BJ (cell line): ENCODE results near the gene GRB10. TPM values are rescaled to one million over a fixed set of nuclear protein-coding genes. Genes with fewer than 3 reads are reported as not detected.

ENCODE experiments used
- CTCF ChIA-PET: fragments of 350-600 bp; formaldehyde crosslinking; extraction: SDS; loops from one replicate; lab custom pipeline; 2021; ENCODE audit warnings: antibody characterized with exemption, inconsistent platforms; lab: Yijun Ruan, JAX
- POLR2A ChIA-PET: fragments of 300-600 bp; sonication (Branson Sonifier 250); formaldehyde crosslinking; extraction: SDS; loops from one replicate; lab custom pipeline; 2021; ENCODE audit warnings: antibody characterized with exemption; lab: Charles Lee
- DNase-seq: peaks from one replicate; pipeline ENCODE4 v3.0.0-alpha.2; 2011; ENCODE audit warnings: low read depth
- H3K27me3 ChIP-seq: 2 replicates; pipeline ENCODE4 v1.6.0; 2011; ENCODE audit warnings: low read length; ENCODE audit not compliant: control insufficient read depth, insufficient read depth
- H3K36me3 ChIP-seq: 2 replicates; pipeline ENCODE4 v1.5.1; 2011; ENCODE audit warnings: low read length; ENCODE audit not compliant: control insufficient read depth, insufficient read depth
- H3K4me3 ChIP-seq: 2 replicates; pipeline ENCODE4 v1.5.1; 2011; ENCODE audit warnings: low read depth, mild to moderate bottlenecking, control low read depth, low read length
- polyA plus RNA-seq: library from polyadenylated mRNA; depleted of rRNA; stranded (reverse); fragments of >200 nt; gene quantifications from 2 replicates; pipeline ENCODE4 v1.2.3, GENCODE V29; 2011
- TF ChIP-seq, protein P1 (sequence below): IDR thresholded peaks from 2 replicates; pipeline ENCODE4 v1.5.1; 2011; ENCODE audit warnings: low read depth, mild to moderate bottlenecking, control low read depth, inconsistent platforms, low read length, moderate library complexity; ENCODE audit not compliant: insufficient read depth

GRB10 gene
- polyA plus RNA-seq, 1 experiment: 8.5 TPM

DNA sequence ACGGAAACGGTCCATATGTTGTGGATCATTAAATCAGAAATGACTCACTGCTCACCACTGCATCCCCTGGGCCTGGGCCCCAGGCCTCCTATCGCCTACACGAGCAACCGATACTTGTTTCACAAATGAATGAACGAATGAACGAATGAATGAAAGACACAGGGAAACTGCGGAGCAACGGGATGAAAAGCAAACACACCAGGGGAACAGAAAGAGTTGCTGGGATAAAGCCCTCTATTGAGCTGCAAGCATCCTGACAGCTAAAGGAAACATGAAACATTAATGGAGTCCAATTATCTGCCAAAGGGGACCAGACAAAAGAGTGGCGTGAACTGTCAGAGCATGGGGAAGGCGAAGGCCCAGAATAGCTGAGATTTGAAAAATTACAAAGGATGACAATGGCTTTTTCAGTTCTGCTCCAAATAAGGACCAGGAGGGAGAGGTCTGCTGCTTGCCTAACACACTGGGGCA, 92.1 kb downstream of the GRB10 start:
- ChIA-PET POLR2A (no interaction called here), CTCF (no interaction called here)

DNA sequence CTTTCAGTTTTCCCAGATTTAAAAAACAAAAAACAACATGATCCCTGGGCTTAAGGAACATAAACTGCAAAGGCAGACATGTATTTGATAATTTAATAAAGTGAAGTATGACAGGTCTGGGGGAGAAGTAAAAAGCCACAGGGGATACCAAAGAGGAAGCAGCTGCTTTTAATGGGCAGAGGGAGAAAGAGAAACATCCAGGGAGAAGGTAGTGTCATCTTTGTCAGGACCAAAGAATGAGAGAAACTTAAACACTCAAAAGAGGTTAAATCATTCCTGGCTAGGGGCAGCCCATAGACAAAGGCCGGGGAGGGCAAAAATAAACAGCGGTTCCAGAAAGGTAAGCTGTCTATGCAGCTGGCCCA, 94.5 kb downstream of the GRB10 start:
- ChIA-PET CTCF (interaction anchor here (0.6 to 1.7 kb wide), 4 partner anchors 9 to 453 kb away, joined by 3 to 6 read pairs (median 4); no protein-coding TSS in a partner anchor), POLR2A (no interaction called here)
- Histone ChIP-seq H3K27me3 (no peaks in the 10 kb centered on the region), H3K4me3 (no peak overlapping the region), H3K36me3 (0 out of 2 replicates have a peak, but pooled peaks cover 2% of the 10 kb centered on the region)
- no peak for DNase-seq
- TF ChIP-seq, protein P1, sequence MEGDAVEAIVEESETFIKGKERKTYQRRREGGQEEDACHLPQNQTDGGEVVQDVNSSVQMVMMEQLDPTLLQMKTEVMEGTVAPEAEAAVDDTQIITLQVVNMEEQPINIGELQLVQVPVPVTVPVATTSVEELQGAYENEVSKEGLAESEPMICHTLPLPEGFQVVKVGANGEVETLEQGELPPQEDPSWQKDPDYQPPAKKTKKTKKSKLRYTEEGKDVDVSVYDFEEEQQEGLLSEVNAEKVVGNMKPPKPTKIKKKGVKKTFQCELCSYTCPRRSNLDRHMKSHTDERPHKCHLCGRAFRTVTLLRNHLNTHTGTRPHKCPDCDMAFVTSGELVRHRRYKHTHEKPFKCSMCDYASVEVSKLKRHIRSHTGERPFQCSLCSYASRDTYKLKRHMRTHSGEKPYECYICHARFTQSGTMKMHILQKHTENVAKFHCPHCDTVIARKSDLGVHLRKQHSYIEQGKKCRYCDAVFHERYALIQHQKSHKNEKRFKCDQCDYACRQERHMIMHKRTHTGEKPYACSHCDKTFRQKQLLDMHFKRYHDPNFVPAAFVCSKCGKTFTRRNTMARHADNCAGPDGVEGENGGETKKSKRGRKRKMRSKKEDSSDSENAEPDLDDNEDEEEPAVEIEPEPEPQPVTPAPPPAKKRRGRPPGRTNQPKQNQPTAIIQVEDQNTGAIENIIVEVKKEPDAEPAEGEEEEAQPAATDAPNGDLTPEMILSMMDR: no peak

More for the DNA sequence above, 92.1 kb downstream of the GRB10 start:
- 0 out of 2 replicates have a peak, but pooled peaks cover 6% of the 10 kb centered on the region for H3K36me3 ChIP-seq
- H3K4me3 ChIP-seq: no peak overlapping the region
- no peaks in the 10 kb centered on the region for H3K27me3 ChIP-seq
- no peak for DNase-seq
- TF ChIP-seq, protein P1: no peak

DNA sequence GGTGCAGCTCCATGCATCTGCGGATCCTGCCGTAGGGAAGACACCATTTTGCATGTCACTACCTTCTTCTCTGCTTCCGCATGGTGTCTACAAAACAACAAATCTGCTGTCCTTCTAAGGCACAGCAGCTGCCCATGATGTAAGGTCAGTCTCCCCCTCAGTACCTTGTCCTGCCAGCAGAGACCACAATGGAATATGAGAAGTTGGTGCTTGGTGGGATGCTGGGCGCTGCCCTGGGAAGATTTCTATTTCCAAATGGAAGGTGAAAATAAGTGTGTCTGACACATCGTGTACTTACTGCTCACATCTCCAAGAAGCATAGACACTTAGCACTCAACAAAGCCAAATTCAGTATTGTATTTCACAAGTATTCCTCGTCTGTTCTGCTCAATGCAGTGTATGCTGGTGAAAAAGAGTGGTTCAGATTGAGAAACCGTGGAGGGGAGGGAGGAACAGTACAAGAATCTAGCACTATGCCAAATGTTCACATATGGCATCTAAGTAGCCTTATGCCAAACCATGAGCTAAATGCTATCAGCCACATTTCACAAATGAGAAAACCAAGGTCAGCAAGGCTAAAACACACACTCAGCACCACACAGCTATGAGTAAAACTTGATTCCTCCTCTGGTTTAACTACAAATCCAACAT, 95.0 kb downstream of the GRB10 start:
- ChIA-PET POLR2A (no interaction called here), CTCF (interaction anchor here (0.6 to 1.7 kb wide), 5 partner anchors 9 to 454 kb away, joined by 3 to 6 read pairs (median 4); no protein-coding TSS in a partner anchor)
- TF ChIP-seq, protein P1: no peak
- H3K4me3 ChIP-seq: no peak overlapping the region
- H3K27me3 ChIP-seq: no peaks in the 10 kb centered on the region
- DNase-seq: no peak
- H3K36me3 ChIP-seq: 0 out of 2 replicates have a peak, but pooled peaks cover 2% of the 10 kb centered on the region

DNA sequence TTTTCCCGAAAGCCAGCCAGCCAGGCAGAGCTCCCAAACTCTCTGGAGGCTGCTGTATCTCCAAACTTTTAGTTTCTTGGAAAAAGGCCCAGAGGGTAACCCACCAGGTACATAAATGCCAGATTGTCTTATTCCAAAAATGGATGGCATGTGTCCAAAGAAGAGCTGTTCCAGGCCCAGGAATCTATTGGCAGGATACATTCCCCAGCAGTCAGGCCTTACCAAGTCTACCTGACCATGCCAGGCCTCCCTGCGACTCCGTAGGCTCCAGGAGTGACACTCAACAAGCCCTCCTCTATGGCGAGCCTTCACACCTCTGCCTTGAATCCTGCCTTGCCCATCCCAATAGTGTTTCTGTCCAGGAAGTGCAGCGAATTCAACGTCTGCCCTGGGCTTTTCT, 95.6 kb downstream of the GRB10 start:
- ChIA-PET CTCF (interaction anchor here (1.0 to 1.7 kb wide), 4 partner anchors 8 to 21 kb away, joined by 3 to 6 read pairs (median 4); no protein-coding TSS in a partner anchor), POLR2A (no interaction called here)
- Histone ChIP-seq H3K36me3 (0 out of 2 replicates have a peak, but pooled peaks cover 2% of the 10 kb centered on the region), H3K27me3 (no peaks in the 10 kb centered on the region), H3K4me3 (no peak overlapping the region)
- TF ChIP-seq, protein P1: no peak
- no peak for DNase-seq
